HUES64 (cell line): ENCODE measurements around the gene ENOSF1.

Source experiments
- H3K27ac ChIP-seq: 2 replicates; pipeline ENCODE4 v1.7.0; 2013; ENCODE audit warnings: low read depth, low read length, inconsistent platforms
- H3K27me3 ChIP-seq: 2 replicates; pipeline ENCODE4 v1.6.1; 2013; ENCODE audit warnings: mild to moderate bottlenecking, low read length; ENCODE audit not compliant: insufficient read depth
- H3K36me3 ChIP-seq: 2 replicates; pipeline ENCODE4 v1.6.1; 2013; ENCODE audit warnings: mild to moderate bottlenecking, low read length; ENCODE audit not compliant: insufficient read depth
- H3K4me1 ChIP-seq: 2 replicates; pipeline ENCODE4 v1.6.1; 2013; ENCODE audit warnings: mild to moderate bottlenecking, low read length, moderate library complexity; ENCODE audit not compliant: insufficient read depth
- H3K4me3 ChIP-seq: 2 replicates; pipeline ENCODE4 v1.5.1; 2013; ENCODE audit warnings: mild to moderate bottlenecking, low read length, moderate library complexity
- H3K9ac ChIP-seq: 2 replicates; pipeline ENCODE4 v1.6.1; 2013; ENCODE audit warnings: mild to moderate bottlenecking, low read depth, low read length
- H3K9me3 ChIP-seq: 2 replicates; pipeline ENCODE4 v1.6.1; 2013; ENCODE audit warnings: low read depth, low read length; ENCODE audit not compliant: insufficient read depth
- WGBS: fragments of 150-250, 120-280 bp; methylation state at CpG from one replicate; pipeline ENCODE4 v1.1.7; 2013; ENCODE audit warnings: missing lambda C conversion rate; 5-methylcytosine and 5-hydroxymethylcytosine counted together

Gene ENOSF1

DNA sequence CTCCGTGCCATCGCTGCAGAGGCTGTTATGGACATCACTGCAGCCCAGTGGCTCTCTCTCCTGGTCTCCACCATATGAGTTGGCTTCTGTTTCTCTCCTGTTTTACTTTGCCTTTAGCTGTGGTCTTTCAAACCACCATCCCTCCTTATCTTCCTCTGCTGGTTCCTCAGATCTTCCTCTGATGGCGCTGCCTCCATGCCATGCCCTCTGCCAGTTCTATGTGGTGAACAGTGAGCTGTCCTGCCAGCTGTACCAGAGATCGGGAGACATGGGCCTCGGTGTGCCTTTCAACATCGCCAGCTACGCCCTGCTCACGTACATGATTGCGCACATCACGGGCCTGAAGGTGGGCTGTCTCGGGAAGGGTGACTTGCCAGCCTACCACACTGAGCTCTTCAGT, 41.9 kb downstream of the ENOSF1 start:
- no peaks in the 10 kb centered on the region for H3K9me3 ChIP-seq
- H3K27ac ChIP-seq: no peak overlapping the region
- no peaks in the 10 kb centered on the region for H3K4me1 ChIP-seq
- 97% methylated on average over 11 of the region's 11 CpGs for WGBS
- no peak overlapping the region for H3K9ac ChIP-seq
- H3K27me3 ChIP-seq: no peaks in the 10 kb centered on the region
- H3K36me3 ChIP-seq: peaks cover 87% of the 10 kb centered on the region
- no peak overlapping the region for H3K4me3 ChIP-seq

DNA sequence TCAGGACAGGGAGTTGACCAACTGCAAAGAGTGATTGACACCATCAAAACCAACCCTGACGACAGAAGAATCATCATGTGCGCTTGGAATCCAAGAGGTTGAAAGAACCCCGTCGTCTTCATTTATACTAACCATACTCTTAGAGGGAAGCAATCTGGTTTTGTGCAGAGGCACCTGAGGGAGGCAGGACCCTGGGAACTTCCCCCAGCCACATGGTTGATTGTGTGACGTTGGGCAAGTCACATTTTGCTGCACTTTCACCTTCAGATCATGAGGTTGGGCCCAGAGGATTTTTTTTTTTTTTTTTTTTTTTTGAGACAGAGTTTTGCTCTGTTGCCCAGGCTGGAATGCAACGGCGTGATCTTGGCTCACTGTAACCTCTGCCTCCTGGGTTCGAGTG, 43.4 kb downstream of the ENOSF1 start:
- no peaks in the 10 kb centered on the region for H3K9me3 ChIP-seq
- H3K27ac ChIP-seq: no peak overlapping the region
- H3K27me3 ChIP-seq: no peaks in the 10 kb centered on the region
- H3K4me1 ChIP-seq: no peaks in the 10 kb centered on the region
- no peak overlapping the region for H3K9ac ChIP-seq
- peaks cover 77% of the 10 kb centered on the region for H3K36me3 ChIP-seq
- no peak overlapping the region for H3K4me3 ChIP-seq
- WGBS: 95% methylated on average over 8 of the region's 8 CpGs

DNA sequence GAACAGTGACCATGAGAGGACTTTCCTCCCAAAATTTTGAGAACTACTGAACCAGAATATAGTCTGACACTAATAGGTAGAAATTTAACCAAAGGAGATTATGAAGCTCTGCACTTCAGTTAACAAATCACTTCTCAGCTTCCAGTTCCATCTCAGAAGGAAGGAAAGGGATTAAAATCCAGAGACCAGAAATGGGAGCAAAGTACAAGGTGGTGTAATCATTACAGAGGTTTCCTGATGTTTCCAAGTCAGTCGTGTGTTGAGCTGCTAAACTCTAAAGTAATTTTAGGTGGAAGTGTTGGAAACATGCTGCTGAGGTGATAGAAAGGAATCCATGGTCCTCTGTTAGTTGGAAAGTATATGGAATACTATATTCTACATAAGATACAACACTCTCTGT, 44.2 kb downstream of the ENOSF1 start:
- H3K9me3 ChIP-seq: no peaks in the 10 kb centered on the region
- H3K9ac ChIP-seq: no peak overlapping the region
- peaks cover 70% of the 10 kb centered on the region for H3K36me3 ChIP-seq
- H3K4me1 ChIP-seq: no peaks in the 10 kb centered on the region
- H3K27ac ChIP-seq: no peak overlapping the region
- H3K27me3 ChIP-seq: no peaks in the 10 kb centered on the region
- WGBS: 93% methylated on average over 1 of the region's 1 CpG
- no peak overlapping the region for H3K4me3 ChIP-seq

DNA sequence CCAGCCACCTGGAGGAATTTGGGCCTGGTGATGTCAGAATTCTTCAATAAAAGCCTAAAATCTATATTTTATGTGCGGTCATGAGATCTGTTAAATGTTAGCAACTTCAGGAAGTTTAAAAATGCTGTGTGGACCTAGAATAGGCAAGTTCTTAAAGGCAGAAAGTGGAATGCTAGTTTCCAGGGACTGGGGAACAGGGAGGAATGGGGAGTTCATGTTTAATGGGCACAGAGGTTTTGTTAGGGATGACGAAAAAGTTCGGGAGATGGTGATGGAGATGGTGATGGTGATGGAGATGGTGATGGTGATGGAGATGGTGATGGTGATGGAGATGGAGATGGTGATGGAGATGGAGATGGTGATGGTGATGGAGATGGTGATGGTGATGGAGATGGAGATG, 45.8 kb downstream of the ENOSF1 start:
- Histone ChIP-seq H3K9ac (no peak overlapping the region), H3K36me3 (peaks cover 62% of the 10 kb centered on the region), H3K27ac (no peak overlapping the region), H3K27me3 (no peaks in the 10 kb centered on the region), H3K4me3 (no peak overlapping the region), H3K4me1 (no peaks in the 10 kb centered on the region), H3K9me3 (peaks cover 5% of the 10 kb centered on the region; the same call in 1 of the 2 replicates)
- WGBS: 97% methylated on average over 3 of the region's 3 CpGs

DNA sequence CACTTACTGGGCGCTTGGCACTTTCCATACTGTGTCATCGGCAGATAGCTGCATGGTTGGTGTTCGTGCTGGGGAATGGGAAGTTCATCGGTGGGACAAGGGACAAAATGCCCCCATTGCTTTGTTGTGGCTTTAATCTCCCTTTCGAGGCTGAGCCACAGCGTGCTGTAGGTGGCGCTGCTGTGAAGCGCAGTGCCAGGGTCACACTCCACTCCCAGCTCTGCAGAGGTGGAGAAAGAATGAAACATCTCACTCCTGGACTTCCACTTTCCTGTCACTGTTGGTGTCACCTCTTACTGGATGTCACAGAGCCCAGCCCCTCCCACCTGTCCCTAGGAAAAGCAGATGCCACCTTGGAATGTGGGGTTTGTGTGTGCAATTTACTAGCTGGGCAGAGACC, 46.3 kb downstream of the ENOSF1 start:
- H3K27me3 ChIP-seq: no peaks in the 10 kb centered on the region
- no peaks in the 10 kb centered on the region for H3K4me1 ChIP-seq
- peaks cover 61% of the 10 kb centered on the region for H3K36me3 ChIP-seq
- H3K9ac ChIP-seq: no peak overlapping the region
- 92% methylated on average over 8 of the region's 8 CpGs for WGBS
- peaks cover 8% of the 10 kb centered on the region; the same call in 1 of the 2 replicates for H3K9me3 ChIP-seq
- no peak overlapping the region for H3K4me3 ChIP-seq
- H3K27ac ChIP-seq: no peak overlapping the region

DNA sequence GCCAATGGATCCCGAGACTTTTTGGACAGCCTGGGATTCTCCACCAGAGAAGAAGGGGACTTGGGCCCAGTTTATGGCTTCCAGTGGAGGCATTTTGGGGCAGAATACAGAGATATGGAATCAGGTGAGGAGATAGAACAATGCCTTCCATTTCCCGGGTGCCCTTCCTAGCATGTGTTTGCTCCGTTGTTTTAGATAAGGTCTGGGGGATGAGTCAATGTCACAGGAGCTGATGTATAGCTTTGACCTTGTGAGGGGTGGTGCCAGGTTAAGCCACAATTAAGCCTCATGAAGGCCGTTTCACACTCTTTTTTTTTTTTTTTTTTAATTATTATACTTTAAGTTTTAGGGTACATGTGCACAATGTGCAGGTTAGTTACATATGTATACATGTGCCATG, 50.2 kb downstream of the ENOSF1 start:
- Histone ChIP-seq H3K4me3 (no peak overlapping the region), H3K9ac (no peak overlapping the region), H3K27ac (no peak overlapping the region), H3K36me3 (peaks cover 46% of the 10 kb centered on the region), H3K4me1 (peaks cover 3% of the 10 kb centered on the region; the same call in 1 of the 2 replicates), H3K9me3 (peaks cover 8% of the 10 kb centered on the region; the same call in 1 of the 2 replicates), H3K27me3 (no peaks in the 10 kb centered on the region)
- 93% methylated on average over 3 of the region's 4 CpGs for WGBS

DNA sequence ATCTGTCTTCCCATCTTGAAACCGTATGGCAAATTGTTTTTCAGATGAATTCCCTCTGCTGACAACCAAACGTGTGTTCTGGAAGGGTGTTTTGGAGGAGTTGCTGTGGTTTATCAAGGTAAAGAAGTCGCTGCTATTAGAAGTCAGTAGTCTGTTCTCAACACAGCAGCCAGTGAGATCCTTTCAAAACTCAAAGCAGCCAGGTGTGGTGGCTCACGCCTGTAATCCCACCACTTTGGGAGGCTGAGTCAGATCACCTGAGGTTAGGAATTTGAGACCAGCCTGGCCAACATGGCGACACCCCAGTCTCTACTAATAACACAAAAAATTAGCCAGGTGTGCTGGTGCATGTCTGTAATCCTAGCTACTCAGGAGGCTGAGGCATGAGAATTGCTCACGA, 52.8 kb downstream of the ENOSF1 start:
- Histone ChIP-seq H3K4me3 (peak overlapping the region; percentile 99; the same call in 1 of the 2 replicates), H3K27me3 (no peaks in the 10 kb centered on the region), H3K27ac (no peak overlapping the region), H3K4me1 (peaks cover 3% of the 10 kb centered on the region; the same call in 1 of the 2 replicates), H3K9me3 (peaks cover 8% of the 10 kb centered on the region; the same call in 1 of the 2 replicates), H3K36me3 (peaks cover 38% of the 10 kb centered on the region), H3K9ac (no peak overlapping the region)
- 92% methylated on average over 6 of the region's 6 CpGs for WGBS

DNA sequence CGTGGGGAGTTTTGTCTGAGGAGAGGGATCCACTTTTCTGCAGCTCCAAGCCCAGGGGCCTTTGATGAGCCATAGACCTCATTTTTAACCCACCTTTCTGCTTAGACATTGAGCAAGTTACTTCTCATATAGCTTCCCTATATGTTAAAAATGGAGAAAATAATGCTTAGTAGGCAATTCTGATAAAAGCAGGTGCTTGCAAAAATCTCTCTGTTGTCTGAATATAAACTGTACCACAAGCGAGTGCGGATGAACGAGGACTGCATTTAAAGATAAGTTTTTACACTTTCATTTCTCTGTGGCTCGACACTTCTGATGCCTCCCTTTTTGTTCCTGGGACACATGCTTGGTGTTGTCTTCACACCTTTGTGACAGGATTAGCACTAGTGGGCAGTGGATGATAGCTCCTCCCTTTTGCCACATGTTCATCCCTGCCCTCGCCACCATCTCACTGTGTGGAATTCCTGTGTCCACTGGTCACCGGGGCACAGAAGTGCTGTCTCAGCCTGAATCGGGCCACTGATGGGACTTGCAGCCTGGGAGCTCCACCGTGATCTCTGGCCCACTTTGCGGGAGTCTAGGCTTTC, 53.4 kb downstream of the ENOSF1 start:
- no peaks in the 10 kb centered on the region for H3K27me3 ChIP-seq
- H3K27ac ChIP-seq: peak overlapping the region; percentile 98; the same call in 1 of the 2 replicates
- peaks cover 36% of the 10 kb centered on the region for H3K36me3 ChIP-seq
- peak overlapping the region; percentile 99 for H3K4me3 ChIP-seq
- peaks cover 8% of the 10 kb centered on the region; the same call in 1 of the 2 replicates for H3K9me3 ChIP-seq
- 85% methylated on average over 10 of the region's 10 CpGs for WGBS
- peak overlapping the region; percentile 98 for H3K9ac ChIP-seq
- H3K4me1 ChIP-seq: peaks cover 3% of the 10 kb centered on the region; the same call in 1 of the 2 replicates

DNA sequence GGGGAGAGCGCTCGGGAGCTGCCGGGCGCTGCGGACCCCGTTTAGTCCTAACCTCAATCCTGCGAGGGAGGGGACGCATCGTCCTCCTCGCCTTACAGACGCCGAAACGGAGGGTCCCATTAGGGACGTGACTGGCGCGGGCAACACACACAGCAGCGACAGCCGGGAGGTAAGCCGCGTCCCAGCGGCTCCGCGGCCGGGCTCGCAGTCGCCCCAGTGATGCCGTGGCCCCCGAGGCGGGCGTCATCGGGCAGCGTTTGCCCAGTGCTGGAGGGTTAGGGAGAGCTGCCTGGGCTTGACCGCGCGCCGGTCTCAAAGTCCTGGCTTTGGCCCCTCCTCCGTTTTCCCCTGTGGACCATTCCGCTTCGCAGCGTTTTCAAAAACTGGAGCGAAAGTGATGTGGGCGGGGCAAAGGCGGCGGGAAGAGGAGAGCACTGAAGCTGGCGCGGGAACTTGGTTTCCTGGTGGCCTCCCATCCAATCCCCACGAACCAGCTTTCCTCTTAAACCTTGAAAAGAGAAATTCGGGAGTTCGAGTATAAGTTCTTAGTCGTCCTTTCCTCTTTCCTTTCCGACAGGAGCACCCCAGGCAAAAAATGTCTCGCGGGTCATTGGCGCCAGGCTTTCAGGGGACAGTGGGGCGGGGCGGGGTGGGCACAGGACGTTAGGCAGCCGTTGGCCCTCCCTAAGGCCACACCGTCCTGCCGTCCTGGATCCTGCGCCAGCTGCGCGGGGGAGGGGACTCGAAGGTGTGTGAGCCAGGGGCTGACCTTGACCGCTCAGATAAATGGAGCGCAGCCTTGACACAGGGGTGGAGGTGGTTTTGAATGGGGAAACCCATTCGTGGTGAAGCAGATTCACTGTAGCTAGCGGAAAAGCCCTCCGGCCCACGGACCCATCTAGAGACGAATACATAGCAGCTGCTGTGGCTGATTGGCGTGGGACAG, 54.2 kb downstream of the ENOSF1 start:
- Histone ChIP-seq H3K4me1 (peaks cover 6% of the 10 kb centered on the region), H3K4me3 (peak overlapping the region; percentile 99), H3K27me3 (no peaks in the 10 kb centered on the region), H3K27ac (peak overlapping the region; percentile 98), H3K36me3 (peaks cover 36% of the 10 kb centered on the region), H3K9me3 (peaks cover 8% of the 10 kb centered on the region; the same call in 1 of the 2 replicates), H3K9ac (peak overlapping the region; percentile 98)
- WGBS: 2% methylated on average over 72 of the region's 72 CpGs

DNA sequence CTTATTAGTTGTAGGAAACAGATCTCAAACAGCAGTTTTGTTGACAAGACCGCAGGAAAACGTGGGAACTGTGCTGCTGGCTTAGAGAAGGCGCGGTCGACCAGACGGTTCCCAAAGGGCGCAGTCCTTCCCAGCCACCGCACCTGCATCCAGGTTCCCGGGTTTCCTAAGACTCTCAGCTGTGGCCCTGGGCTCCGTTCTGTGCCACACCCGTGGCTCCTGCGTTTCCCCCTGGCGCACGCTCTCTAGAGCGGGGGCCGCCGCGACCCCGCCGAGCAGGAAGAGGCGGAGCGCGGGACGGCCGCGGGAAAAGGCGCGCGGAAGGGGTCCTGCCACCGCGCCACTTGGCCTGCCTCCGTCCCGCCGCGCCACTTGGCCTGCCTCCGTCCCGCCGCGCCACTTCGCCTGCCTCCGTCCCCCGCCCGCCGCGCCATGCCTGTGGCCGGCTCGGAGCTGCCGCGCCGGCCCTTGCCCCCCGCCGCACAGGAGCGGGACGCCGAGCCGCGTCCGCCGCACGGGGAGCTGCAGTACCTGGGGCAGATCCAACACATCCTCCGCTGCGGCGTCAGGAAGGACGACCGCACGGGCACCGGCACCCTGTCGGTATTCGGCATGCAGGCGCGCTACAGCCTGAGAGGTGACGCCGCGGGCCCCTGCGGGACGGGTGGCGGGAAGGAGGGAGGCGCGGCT, 55.0 kb downstream of the ENOSF1 start, which contains the start of gene TYMS:
TYMS (plus strand) TSS at position 343 of the 690 bp plus-strand sequence; CDS start at position 433, 90 bp downstream.
- Histone ChIP-seq H3K36me3 (peaks cover 35% of the 10 kb centered on the region), H3K27ac (peak within 1 kb of the TSS; percentile 98), H3K9me3 (peaks cover 8% of the 10 kb centered on the region; the same call in 1 of the 2 replicates), H3K27me3 (no peaks in the 10 kb centered on the region), H3K4me3 (peak within 1 kb of the TSS; percentile 99), H3K9ac (peak within 1 kb of the TSS; percentile 98), H3K4me1 (peaks cover 7% of the 10 kb centered on the region)
- WGBS: under 1% methylated on average over 79 of the region's 79 CpGs
